Choroid plexus epithelial cell (primary cell): ENCODE data around the gene CD68.
"Not testable (repeated sequence)": the region's sequence is repeated elsewhere in the genome, so short reads cannot be mapped to it uniquely, and the experiment has no call there.

Experiments
- DNase-seq: peaks from one replicate; pipeline ENCODE4 v3.0.0-alpha.2; 2010; ENCODE audit warnings: low read depth
- H3K4me3 ChIP-seq: 2 replicates; pipeline ENCODE4 v1.5.1; 2011; ENCODE audit warnings: low read depth, mild to moderate bottlenecking, control low read depth, low read length, moderate library complexity
- CTCF ChIP-seq: conservative IDR thresholded peaks from 2 replicates; pipeline ENCODE4 v1.5.1; 2011; ENCODE audit warnings: low read depth, mild to moderate bottlenecking, control low read depth, inconsistent platforms, low read length, moderate library complexity

The CD68 gene

GRCh38 chr17:7615265-7615747, 35.9 kb downstream of the CD68 start:
- TF ChIP-seq CTCF = no peak
- no peak for DNase-seq
- peak overlapping the region; percentile 54 for H3K4me3 ChIP-seq

GRCh38 chr17:7618608-7619007, 39.2 kb downstream of the CD68 start:
- H3K4me3 ChIP-seq = no peak overlapping the region
- no peak for TF ChIP-seq CTCF
- no peak for DNase-seq

GRCh38 chr17:7620835-7621234, 41.4 kb downstream of the CD68 start:
- TF ChIP-seq CTCF = no peak
- no peak for DNase-seq
- H3K4me3 ChIP-seq = no peak overlapping the region

GRCh38 chr17:7623661-7624060, 44.2 kb downstream of the CD68 start:
- H3K4me3 ChIP-seq = no peak overlapping the region
- no peak for TF ChIP-seq CTCF
- DNase-seq = no peak

- not testable (repeated sequence) for DNase-seq, H3K4me3 ChIP-seq
Observed at GRCh38 chr17:7625749-7626148, 46.3 kb downstream of the CD68 start.

- H3K4me3 ChIP-seq = peak overlapping the region; percentile 89
- TF ChIP-seq CTCF = no peak
- no peak for DNase-seq
Observed at GRCh38 chr17:7626307-7626706, 46.9 kb downstream of the CD68 start.

GRCh38 chr17:7626956-7627249, 47.5 kb downstream of the CD68 start:
- DNase-seq = no peak
- no peak for TF ChIP-seq CTCF
- H3K4me3 ChIP-seq = peak overlapping the region; percentile 89
